Stimulated activated CD8-positive, alpha-beta memory T cell treated with anti-CD3 and anti-CD28 coated beads, Interleukin-4, amount 100 ng/mL, for 24 hours (primary cell): ENCODE data around the gene EZH1.
A peak's percentile ranks its signal among the peaks of the same experiment; 100 is the strongest.
"Not testable (repeated sequence)": the region's sequence is repeated elsewhere in the genome, so short reads cannot be mapped to it uniquely, and the experiment has no call there.

ENCODE experiments used
- DNase-seq: peaks from one replicate; pipeline ENCODE4 v3.0.0-alpha.2; 2020; ENCODE audit warnings: low read depth

Gene EZH1

DNA sequence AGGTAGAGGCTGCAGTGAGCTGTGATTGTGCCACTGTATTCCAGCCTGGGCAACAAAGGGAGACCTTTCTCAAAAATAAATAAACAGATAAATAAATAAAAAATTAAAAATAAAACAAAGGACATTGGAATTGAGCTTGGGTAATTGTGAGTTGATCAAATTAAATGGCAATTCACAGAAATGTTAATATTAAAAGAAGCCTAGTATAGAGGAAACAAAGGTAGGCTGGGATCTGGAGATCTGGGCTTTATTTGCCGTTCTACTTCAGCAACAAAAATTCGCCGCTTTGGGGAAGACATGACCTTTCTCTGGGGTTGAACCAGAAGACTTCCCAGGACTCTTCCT, 28.1 kb upstream of the EZH1 start:
- DNase-seq = no peak

DNA sequence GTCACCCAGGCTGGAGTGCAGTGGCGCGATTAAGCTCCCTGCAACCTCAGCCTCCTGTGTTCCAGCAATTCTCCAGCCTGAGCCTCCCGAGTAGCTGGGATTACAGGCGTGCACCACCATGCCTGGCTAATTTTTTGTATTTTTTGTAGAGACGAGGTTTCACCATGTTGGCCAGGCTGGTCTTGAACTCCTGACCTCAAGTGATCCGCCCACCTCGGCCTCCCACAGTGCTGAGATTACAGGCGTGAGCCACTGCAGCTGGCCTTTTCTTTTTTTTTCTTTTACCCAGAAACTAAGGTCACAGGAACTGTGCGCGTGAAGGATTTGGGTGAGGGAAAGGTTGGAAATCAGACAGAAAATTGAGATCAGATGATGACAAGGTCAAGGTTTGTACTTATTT, 25.1 kb upstream of the EZH1 start:
- DNase-seq = not testable (repeated sequence)

DNA sequence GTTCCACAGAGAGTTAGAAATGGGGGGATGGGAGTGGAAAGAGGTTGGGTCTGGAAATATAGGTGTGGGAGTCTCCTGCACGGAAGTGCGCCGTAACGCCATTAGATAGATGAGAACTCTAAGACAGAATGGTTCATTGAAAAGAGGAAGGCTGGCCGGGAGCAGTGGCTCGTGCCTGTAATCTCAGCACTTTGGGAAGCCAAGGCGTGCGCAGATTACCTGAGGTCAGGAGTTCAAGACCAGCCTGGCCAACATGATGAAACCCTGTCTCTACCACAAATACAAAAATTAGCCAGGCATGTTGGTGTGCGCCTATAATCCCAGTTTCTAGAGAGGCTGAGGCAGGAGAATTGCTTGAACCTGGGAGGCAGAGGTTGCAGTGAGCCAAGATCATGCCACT, 23.2 kb upstream of the EZH1 start:
- not testable (repeated sequence) for DNase-seq

DNA sequence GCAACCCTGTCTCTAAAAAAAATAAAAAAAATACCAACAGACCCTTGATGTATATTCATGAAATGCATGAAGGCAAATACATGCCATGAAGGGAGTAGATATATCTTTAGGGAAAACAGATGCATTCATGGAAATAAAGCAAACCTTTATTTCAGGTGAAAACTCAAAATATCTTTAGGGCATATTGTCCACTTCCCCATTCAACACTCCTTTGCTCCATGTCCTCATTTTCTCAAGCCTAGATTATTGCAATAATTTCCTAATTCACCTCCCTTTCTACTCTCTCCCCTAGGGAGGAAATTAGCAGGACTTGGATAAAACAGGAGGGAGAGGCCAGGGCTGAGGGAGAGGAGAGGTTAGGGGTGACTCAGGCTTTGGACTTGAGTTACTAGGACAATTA, 22.7 kb upstream of the EZH1 start:
- DNase-seq = no peak

DNA sequence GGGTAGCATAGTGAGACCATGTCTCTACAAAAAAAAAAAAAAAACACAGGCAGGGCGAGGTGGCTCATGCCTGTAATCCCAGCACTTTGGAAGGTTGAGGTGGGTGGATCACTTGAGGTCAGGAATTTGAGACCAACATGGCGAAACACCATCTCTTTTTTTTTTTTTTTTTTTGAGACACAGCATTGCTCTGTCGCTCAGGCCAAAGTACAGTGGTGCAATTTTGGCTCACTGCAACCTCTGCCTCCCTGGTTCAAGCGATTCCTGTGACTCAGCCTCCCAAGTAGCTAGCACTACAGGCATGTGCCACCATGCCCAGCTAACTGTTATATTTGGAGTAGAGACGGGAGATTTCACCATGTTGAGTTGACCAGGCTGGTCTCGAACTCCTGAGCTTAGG, 21.3 kb upstream of the EZH1 start:
- DNase-seq = no peak

DNA sequence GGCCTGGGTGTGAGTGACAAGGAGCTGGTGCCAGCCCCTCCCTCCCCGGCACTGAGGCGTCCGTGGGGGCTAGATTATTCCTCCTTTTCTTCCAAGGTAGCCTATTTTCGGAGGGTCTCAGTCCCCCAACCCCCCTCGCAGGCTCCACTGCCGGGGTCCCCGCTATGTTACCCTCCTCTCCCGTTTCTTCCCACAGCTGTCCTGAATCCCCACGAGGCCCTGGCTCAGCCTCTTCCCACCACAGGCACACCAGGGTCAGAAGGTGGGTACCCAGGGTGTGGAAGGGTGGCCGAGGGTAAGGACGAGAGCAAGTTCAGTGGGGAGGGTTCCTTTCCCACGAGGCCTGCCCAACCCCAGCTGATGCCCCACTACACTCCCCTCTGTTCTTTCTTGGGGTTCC, 16.8 kb upstream of the EZH1 start:
- DNase-seq = no peak

DNA sequence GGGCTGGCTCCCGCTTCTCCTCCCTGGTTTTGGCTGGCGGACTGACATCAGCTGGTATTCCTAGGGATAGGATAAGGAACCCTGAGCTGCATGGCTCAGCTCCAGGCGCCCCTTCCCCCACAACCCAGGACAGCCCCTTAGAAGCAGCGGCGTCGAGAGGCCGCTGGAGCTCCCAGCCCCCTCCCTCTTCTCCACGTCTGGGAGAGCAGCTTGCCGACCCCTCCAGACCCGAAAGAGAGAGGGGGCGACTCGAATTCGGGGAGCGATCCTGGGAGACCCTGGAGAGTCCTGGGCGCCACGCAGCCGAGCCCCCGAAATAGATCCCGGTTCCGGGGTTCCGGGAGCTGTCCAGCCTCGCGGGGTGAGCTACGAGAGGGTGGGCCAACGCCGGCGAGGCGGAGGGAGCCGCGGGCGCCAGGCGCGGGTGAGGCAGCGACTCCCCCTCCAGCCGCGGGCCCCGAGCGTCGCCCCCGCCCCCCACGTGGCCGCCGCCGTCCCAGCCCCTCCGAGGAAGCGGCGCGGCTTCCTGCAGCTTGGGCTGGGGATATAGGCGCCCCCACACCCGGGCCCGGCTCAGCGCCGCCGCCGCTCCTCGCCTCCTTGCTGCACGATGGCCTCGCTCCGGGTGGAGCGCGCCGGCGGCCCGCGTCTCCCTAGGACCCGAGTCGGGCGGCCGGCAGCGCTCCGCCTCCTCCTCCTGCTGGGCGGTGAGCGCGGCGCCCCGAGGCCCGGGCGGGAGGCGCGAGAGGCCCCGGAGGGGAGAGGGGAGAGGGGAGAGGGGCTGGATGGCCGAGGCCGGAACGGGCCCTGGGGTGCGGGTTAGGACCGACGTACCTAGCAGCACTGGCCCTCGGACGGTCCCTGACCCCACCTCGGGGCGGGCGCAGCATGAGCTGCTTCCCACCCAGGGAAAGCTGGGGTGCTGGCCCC, 16.1 kb upstream of the EZH1 start, which contains the start of gene RAMP2:
TSS of gene RAMP2 (plus strand) at position 576 of the 930 bp plus-strand sequence. CDS start at position 611, 35 bp downstream.
- no peak for DNase-seq

DNA sequence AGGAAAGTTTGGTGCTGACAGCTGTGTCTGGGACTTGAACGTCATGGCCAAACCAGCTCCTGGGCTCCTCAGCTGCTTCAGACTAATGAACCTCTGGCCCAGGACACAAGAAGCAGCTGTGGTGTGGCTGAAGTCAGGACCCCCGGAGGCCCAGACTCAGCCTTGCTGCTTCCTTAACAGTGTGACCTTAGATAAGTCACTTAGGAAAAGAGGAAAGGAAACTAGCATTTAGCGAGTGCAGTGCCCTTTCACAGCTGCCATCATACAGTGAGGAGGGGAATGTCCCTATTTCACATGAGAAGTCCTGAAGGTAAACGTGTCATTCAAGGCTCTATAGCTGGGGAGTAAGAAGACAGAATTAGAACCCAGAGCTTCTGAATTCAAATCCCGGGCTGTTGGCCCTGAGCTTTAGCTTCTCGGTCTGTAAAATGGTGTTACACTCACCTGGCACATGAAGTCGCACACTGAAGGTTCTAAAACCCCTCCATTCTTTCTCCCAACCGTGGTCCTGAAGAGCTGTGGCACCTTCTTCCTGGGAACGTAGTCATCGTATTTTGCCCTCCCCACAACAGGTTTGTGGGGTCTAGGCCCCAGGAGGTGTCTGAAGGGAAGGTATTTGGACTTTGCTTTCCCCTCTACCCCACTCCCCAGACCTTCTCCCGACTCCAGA, 15.3 kb upstream of the EZH1 start:
- no peak for DNase-seq

DNA sequence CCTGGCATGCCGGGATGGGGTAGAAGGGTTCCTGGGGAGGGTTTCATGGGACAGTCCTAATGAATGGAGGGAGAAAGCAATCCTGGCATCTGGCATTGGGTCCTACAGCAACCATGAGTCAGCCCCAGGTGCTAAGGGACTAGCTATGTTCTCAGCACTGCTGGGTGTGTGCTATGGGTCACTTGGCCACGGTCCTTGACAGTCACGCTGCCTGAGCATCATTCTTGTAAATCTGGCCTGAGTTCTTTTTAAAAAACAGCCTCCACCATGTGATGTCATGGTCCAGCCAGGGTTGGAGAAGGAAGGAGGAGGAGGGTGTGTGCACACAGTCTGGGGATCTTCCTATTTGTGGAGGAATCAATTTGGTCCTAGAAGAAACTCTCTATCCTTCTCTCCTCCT, 9.9 kb upstream of the EZH1 start:
- DNase-seq = no peak

DNA sequence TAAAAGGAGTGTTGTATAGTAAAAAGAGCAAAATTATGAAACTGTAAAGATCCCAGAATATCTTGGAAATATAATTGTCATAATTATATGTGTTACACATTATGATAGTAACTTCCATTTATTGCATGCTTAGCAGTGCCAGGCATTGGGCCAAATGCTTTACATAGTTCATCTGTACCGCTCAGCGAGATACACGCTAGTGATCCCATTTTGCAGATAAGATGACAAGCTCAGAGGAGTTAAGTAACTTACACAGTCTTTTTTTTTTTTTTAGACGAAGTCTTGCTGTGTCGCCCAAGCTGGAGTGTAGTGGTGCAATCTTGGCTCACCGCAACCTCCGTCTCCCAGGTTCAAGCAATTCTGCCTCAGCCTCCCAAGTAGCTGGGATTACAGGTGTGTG, 6.8 kb upstream of the EZH1 start:
- DNase-seq = no peak

DNA sequence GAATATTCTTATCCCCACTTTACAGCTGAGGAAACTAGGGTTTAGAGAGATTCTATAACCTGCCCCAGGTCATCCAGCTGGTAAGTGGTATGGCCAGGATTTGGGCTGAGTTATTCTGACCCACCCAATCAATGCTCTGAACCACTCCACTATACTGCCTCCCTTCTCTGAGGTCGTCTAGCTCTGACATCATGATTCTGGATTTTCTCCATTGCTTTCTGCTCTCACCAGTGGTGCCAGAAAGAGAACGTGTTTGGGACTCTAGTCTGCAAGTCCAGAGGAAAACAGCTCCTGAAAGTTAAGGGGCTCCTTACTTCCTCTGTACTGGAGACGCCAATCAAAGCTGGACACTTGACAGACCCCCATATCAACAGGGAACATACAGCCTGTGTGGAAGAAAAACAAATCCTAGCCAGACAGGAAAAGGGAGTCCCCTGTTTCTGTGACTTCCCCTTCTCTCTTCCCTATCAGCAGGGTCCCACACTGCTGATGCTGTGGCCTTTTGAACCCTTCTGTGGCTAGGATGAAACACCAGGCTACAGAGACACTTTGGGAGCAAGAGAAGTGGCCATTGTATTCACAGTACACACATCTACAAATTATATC, 6.0 kb upstream of the EZH1 start:
- DNase-seq = no peak

DNA sequence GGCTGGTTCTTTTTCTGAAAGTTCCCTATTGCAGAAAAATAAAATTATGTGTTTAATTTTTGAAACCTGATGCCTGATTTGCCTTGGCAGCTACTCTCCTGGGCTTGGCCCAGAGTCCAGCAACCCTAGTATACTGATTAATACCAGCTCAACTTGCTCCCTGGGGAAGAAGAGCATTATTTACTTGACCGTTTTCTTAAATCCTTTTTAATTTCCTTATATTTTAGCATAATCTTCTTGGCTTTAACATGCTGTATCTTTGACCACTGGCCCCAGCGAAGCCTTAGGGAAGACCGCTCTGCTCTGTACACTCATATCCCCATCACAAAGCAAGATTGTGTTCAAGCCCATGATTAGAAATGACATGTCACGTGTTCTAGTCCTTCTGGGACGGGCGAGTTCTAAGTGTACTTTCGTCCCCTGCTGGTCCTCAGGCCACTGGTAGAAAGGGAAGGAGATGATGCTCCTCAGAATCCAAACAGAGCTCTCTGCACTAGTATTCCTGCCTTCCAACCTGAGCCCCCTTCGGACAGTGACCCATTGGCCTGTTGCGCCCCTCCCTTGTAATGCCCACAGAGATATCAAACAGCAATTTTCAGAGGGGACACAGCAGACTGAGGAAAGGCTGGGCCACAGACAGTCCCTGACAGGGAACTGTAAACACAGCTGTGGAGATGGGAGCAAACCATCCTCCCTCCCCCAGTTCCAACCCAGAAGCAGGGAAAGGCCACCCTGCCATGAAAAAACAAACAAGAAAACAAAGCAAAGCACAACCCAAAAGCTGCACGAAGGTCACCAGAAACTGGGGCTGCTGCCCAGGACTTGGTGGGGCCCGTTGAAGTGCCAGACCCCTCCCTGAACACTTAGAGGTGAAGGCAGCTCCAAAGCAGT, 4.3 kb upstream of the EZH1 start:
- DNase-seq = no peak

DNA sequence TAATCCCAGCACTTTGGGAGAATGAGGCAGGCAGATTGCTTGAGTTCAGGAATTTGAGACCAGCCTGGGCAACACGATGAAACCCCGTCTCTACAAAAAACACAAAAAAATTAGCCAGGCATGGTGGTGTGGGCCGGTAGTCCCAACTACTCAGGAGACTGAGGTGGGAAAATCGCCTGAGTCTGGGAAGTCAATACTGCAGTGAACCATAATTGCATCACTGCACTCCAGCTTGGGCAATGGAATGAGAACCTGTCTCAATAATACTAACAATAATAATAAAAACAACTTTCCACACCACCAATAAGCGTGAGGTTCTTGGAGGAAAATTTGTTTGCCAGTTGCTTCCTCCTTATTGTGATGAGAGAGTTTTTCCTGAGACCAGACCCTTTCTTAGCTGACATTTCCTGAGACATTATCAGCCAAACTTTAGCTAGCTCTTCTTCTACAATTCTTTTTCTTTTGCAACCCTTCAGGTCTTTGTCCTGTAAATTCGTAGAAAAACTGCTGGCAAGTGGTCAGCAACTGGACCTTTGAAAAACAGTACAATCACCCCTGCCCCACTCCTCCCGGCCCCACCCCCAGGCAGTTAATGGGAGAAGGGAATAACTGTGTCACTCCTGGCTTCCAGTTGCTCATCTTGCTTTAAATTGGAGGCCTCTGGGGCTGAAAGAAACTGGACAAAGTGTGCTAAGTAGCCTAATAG, 3.5 kb upstream of the EZH1 start:
- no peak for DNase-seq

DNA sequence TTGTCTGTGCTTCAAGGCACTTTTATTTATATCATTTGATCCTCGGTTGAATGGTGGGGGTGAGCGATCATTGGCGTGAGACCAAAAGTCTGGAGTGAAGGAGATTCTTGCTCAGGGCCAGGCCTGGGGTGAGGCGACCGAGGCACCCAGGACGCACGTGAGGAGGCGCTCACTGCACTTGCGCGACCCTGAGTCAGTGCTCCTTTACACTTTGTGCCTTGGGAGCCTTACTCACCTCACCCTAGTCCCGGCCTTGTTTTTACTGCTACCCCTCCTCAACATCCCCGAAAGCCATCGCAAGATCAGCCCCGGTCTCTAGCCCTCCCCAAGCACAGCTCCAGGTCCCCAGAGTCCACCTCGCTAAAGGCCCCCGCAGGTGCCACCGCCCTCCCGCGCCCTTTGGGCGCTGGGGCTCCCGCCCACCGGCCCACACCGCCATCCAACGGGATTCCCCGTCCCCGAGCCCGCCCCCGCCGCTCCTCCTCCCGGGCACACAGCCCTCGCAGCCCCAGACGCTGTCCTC, 496 bp downstream of the EZH1 start:
- DNase-seq = peak; percentile 61

DNA sequence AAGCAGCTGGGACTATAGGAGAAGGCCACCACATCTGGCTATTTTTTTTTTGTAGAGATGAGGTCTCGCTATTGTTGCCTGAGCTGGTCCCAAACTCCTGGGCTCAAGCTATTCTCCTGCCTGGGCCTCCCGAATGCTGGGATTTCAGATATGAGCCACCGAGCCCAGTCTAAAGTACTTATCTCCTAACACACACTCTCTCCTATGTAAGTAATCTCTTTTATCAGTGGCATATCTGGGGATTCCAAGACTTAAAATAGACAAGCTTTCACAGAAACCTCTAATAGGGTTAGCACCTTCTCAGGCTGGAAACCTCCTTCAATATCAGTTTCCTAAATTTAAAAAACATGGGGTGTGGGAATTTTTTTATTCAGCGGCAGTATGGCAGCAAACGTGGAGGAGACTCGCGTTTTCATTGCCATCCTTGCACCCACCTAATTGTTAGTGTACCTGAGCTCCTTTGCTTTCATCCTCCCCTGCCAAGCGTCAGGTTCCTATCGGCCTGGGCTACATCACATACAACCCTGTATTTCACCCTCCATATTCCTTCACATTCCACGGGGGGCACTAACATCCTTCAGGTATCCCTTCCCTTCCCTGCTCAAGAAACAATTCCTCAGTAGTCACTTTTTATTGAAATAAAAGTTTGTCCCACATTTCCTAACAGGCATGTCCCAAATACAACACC, 1.1 kb downstream of the EZH1 start:
- no peak for DNase-seq

DNA sequence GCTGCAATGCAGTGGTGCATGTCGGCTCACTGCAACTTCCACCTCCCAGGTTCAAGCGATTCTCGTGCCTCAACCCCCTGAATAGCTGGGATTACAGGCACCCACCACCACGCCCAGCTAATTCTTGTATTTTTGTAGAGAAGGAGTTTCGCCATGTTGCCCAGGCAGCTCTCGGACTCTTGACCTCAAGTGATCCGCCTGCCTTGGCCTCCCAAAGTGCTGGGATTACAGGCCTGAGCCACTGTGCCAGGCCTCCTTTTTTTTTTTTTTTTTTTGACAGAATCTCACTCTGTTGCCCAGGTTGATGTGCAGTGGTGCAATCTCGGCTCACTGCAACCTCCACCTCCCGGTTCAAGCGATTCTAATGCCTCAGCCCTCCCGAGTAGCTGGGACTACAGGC, 1.9 kb downstream of the EZH1 start:
- DNase-seq = not testable (repeated sequence)

DNA sequence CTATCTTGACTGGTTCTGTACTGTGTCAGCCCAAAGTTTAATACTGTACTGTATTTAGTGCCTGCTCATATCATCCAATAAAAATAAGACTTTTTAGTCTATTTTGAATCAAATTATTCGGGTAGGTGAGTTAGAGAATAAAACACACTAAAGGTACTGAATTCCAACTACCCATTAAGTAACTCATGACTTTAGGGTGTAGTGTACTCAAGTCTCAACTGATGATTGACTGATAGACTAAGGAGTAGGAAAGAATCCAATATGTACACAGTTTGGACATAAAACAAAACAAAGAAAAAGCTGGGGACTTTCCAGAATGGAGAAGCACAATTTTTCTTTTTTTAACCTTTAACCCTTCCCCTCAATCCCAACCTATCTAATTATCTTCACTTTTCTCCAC, 4.1 kb downstream of the EZH1 start:
- no peak for DNase-seq

DNA sequence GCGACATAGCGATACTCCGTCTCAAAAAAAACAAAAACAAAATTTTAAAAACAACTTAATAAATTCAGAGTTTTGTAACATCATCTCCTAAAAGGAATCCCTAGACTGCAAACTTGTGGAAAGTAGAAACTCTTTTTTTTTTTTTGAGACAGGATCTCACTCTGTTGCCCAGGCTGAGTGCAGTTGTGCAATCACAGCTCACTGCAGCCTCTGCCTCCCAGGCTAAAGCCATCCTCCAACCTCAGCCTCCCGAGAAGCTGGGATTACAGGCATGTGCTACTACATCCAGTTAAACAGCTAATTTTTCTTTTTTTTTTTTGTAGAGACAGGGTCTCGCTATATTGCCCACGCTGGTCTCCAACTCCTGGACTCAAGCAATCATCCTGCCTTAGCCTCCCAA, 19.7 kb downstream of the EZH1 start:
- DNase-seq = no peak

DNA sequence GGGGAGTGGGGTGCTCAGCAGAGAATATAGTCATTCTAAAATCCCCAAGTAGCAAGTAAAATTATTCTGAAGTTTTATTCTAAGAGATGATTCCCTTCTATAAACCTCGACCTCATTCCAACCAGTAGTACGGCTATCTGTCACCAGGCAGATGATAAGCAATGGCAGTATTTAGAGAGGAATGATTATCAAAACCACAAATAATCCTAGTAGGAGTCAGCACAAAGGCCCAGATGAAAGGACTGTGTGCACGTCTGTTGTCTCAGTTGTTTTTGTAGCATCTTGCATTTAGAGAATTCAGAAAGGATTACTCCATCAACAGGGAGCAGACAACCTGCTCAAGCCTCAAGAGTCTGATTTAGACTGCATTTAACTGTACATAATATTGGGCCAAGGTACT, 21.2 kb downstream of the EZH1 start:
- no peak for DNase-seq

DNA sequence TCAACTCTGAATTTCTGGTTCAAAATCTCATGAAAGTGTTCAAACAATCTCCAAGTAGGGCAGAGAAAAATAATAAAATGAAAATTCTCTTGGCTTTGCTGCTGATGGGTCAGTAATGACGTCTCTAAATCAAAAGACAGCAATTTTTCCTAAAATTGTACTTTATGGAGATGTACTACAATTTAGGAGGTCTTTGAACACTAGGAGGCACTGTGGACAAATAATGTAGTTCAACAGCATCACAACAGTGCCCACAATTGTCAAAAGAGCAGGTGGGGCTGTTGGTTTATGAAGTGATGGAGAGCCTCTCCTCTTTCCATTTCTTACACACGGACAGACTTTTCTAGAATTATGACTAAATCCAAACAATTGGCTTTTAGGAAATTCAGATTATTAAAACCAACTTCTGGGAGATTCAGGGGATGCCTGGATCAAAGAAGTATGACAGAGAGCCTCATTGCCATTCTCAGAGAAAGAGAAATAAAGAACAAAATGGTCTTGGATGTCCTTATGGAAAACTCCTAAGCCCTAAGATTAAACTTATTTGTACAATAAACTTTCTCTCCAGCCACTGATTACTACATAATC, 23.8 kb downstream of the EZH1 start:
- DNase-seq = no peak
